Prostate gland (tissue), 2 donors: Measurements from ENCODE around the gene SUCLG1. TPM values are rescaled to one million over a fixed set of nuclear protein-coding genes. Genes with fewer than 3 reads are reported as not detected.
A peak's percentile ranks its signal among the peaks of the same experiment; 100 is the strongest.

Experiments used
- DNase-seq: peaks from one replicate; pipeline ENCODE4 v3.0.0-alpha.2; 2019; ENCODE audit warnings: low spot score
- H3K27ac ChIP-seq, 2 donors: fragments of 200-600 bp; sonication (generic); 2 replicates each; pipeline ENCODE4 v1.5.1; 2017 to 2019
- H3K27me3 ChIP-seq: fragments of 200-600 bp; sonication (generic); replicated peaks from 2 replicates; pipeline ENCODE4 v1.5.1; 2019; ENCODE audit not compliant: insufficient read depth
- H3K36me3 ChIP-seq, 2 donors: fragments of 200-600 bp; sonication (generic); 1 replicate in 1 of 2; 2 replicates in 1 of 2; pipeline versions ENCODE4 v1.5.1 to v1.8.1; 2017 to 2019
- H3K4me1 ChIP-seq: fragments of 200-600 bp; sonication (generic); replicated peaks from 2 replicates; pipeline ENCODE4 v1.5.1; 2019
- H3K4me3 ChIP-seq, 2 donors: fragments of 200-600 bp; sonication (generic); 2 replicates each; pipeline ENCODE4 v1.5.1; 2017 to 2019
- H3K9me3 ChIP-seq: fragments of 200-600 bp; sonication (generic); 2 replicates; pipeline ENCODE4 v1.5.1; 2017
- CTCF ChIP-seq, 4 experiments: fragments of 200-600 bp in 2 of 4; fragments of 450-650 bp in 2 of 4; sonication (generic) in 2 of 4; IDR thresholded peaks; 1 replicate in 3 of 4; 2 replicates in 1 of 4; pipeline ENCODE4 v1.5.1; 2016 to 2019; ENCODE audit warnings: antibody characterized with exemption in 4 of 4, mild to moderate bottlenecking in 2 of 4, moderate library complexity in 2 of 4
- POLR2A ChIP-seq: fragments of 450-650 bp; IDR thresholded peaks from one replicate; pipeline ENCODE4 v1.6.1; 2016; ENCODE audit warnings: antibody characterized with exemption, mild to moderate bottlenecking
- POLR2AphosphoS5 ChIP-seq: sonication (generic); formaldehyde crosslinking; IDR thresholded peaks from one replicate; pipeline ENCODE4 v1.6.1; 2017; ENCODE audit warnings: antibody characterized with exemption
- WGBS: methylation state at CpG from one replicate; pipeline ENCODE4 v1.1.5; 2018; 5-methylcytosine and 5-hydroxymethylcytosine counted together
- intact Hi-C: fragments of 100-400 bp; cut with DNase I; formaldehyde crosslinking; loops from one replicate; pipeline ENCODE4 v1.14.2; 2022
- total RNA-seq, 2 donors: library from RNA; depleted of rRNA; stranded (reverse); fragments of >200 nt; gene quantifications; one replicate each; pipeline ENCODE4 v1.1.0, GENCODE V29; 2016

Gene SUCLG1
- 10 to 100 TPM; 50.3 to 92.2 TPM for total RNA-seq

- H3K27me3 ChIP-seq: no peaks in the 10 kb centered on the region
- H3K9me3 ChIP-seq: no peaks in the 10 kb centered on the region
- TF ChIP-seq POLR2A (peak; percentile 59), POLR2AphosphoS5 (no peak)
- DNase-seq: peak; percentile 87
- peak within 1 kb of the TSS; percentile 94 to 98 for H3K4me3 ChIP-seq
- H3K36me3 ChIP-seq: no peaks in the 10 kb centered on the region
- intact Hi-C loops: no loop called here
- H3K27ac ChIP-seq: peak within 1 kb of the TSS; percentile 74 to 83
- under 1% methylated on average over 38 of the region's 57 CpGs for WGBS
- H3K4me1 ChIP-seq: no peaks in the 10 kb centered on the region
These were observed at the start of gene SUCLG1 for GRCh38 chr2:84459018-84459943. TSS of gene SUCLG1 (minus strand) at chr2:84459280. CDS start at chr2:84459269, 11 bp downstream.

DNA sequence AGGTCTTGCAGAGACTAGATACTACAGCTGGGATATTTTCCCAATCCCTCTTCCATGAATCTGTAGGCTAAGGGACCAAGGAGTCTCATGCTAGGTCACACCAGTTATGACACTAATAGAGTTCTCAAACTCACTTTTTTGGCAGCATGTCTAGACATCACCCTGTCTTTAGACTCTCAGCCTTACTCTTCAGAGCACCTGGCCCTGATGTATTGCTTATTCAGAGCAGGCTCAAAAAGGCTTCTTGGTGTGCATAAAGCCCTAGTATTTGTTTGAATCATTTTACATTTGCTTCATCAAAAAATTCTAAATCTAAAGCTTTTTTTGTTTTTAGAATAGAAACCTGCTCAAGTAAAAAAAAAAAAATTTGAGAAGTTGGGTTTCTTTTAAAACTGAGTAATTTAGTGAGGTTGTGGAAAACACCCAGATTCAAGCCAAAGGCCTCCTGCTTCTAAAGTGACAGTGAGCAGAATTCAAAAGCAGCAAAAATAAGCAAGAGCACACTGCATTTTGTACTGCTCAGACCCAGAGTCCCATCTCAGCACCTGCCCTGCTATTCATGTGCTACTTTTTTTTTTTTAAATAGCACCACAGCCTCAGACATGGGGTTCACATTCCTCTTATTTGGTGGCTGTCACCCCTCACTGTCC, 39.2 kb upstream of the SUCLG1 start:
- intact Hi-C loops: loop anchor here (5.0 kb wide), 3 partner anchors 134 to 429 kb away; partner anchors contain the start of gene TRABD2A
- Histone ChIP-seq H3K4me1 (no peaks in the 10 kb centered on the region), H3K36me3 (no peaks in the 10 kb centered on the region), H3K27me3 (no peaks in the 10 kb centered on the region), H3K27ac (no peak overlapping the region), H3K4me3 (no peak overlapping the region), H3K9me3 (no peaks in the 10 kb centered on the region)
- TF ChIP-seq CTCF (IDR thresholded peaks at IDR 0.05) (no peak), POLR2AphosphoS5 (no peak)
- DNase-seq: no peak

DNA sequence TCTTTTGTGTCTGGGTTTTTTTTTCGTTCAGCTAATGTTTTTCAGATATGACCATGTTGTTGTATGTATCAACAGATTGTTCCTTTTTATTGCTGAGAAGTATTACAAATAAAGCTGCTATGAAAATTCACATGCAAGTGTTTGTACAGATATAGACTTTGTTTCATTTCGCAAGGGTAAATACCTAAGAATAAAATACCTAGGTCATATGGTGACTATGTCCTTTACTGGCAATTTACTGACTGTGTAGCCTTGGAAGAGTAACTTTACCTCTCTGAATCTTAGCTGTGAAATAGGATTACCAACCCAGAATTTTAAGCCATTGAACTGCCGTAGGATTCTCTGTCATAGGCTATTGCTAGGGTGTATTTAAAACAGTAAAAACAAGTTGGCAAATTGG, 38.2 kb upstream of the SUCLG1 start:
- intact Hi-C loops: loop anchor here (5.0 kb wide), 3 partner anchors 135 to 430 kb away; partner anchors contain the start of gene TRABD2A

DNA sequence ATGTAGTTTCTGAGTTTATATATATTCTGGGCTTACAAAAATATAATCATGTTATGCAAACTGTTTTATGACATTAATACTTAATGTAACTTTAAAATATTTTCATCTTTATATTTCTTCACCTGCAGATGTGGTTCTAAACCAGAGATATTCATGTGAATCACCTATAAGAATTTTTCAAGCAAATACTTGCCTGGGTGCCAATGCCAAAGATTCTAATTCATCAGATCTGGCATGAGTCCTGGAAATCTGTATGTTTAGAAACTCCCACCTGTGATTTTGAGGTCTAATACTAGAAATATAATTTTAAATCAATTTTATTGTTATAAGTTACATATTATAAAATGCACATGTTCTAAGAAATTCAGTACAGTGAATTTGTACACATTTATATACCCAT, 37.3 kb upstream of the SUCLG1 start:
- no peaks in the 10 kb centered on the region for H3K27me3 ChIP-seq
- no peak for DNase-seq
- H3K4me3 ChIP-seq: no peak overlapping the region
- intact Hi-C loops: loop anchor here (5.0 kb wide), 3 partner anchors 136 to 431 kb away; partner anchors contain the start of gene TRABD2A
- no peak overlapping the region for H3K27ac ChIP-seq
- no peaks in the 10 kb centered on the region for H3K4me1 ChIP-seq
- H3K9me3 ChIP-seq: no peaks in the 10 kb centered on the region
- no peaks in the 10 kb centered on the region for H3K36me3 ChIP-seq
- TF ChIP-seq CTCF (IDR thresholded peaks at IDR 0.05) (no peak), POLR2AphosphoS5 (no peak), POLR2A (no peak)

More for the DNA sequence above, 38.2 kb upstream of the SUCLG1 start:
- Histone ChIP-seq H3K27ac (no peak overlapping the region), H3K27me3 (no peaks in the 10 kb centered on the region), H3K4me3 (no peak overlapping the region), H3K36me3 (no peaks in the 10 kb centered on the region), H3K4me1 (no peaks in the 10 kb centered on the region), H3K9me3 (no peaks in the 10 kb centered on the region)
- TF ChIP-seq POLR2A (no peak), CTCF (IDR thresholded peaks at IDR 0.05) (no peak), POLR2AphosphoS5 (no peak)
- 90% methylated on average over 3 of the region's 3 CpGs for WGBS
- no peak for DNase-seq

DNA sequence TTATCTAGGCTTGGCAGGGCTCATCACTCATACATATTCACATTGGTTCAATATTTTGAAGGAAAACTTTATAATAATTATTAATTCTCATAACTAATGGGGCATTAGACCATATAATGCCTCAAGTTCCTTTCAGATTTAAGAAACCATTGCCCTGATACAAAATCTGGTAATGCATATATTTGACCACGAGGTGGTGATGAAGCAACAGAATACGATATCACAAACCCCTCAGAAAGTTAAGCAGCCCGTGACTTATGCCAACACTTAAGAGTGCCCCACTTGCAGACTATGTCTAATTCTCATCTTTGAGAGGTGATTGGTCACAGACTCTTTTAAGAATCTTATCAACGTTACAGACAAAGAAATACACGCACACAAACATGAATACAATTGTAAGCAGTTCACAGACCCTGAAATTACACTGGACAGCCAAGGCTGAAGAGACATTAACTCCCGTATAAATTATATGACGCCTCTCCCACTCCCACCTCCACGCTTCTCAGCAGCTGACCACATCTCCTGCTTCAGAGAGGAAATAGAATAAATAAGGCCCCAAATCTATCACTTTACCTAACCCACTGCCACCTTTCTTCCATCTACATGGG, 36.6 kb upstream of the SUCLG1 start:
- Histone ChIP-seq H3K9me3 (no peaks in the 10 kb centered on the region), H3K4me1 (no peaks in the 10 kb centered on the region), H3K27me3 (no peaks in the 10 kb centered on the region), H3K4me3 (no peak overlapping the region), H3K27ac (no peak overlapping the region), H3K36me3 (no peaks in the 10 kb centered on the region)
- intact Hi-C loops: loop anchor here (5.0 kb wide), 3 partner anchors 137 to 432 kb away; partner anchors contain the start of gene TRABD2A
- TF ChIP-seq POLR2A (no peak), CTCF (IDR thresholded peaks at IDR 0.05) (peak; percentile 19 to 78 (median 70))
- WGBS: 25% methylated on average over 8 of the region's 8 CpGs
- DNase-seq: peak; percentile 36
